GM15510 (cell line): ENCODE data around the gene BET1.

Experiments used
- POLR2A ChIP-seq: IDR thresholded peaks from 3 replicates; pipeline ENCODE4 v1.6.1; 2011; ENCODE audit warnings: borderline replicate concordance; ENCODE audit not compliant: insufficient read length; ENCODE audit errors: extremely low read depth

The BET1 gene

GRCh38 chr7:94004024-94004951 lies at the start of gene BET1:
Gene BET1 (minus strand): TSS chr7:94004355. CDS start chr7:94004216, 139 bp downstream.
- peak; percentile 69 for TF ChIP-seq POLR2A

- no peak for TF ChIP-seq POLR2A
Measured at GRCh38 chr7:94053532-94053931, 49.4 kb upstream of the BET1 start.

GRCh38 chr7:94052398-94053180 lies 48.4 kb upstream of the BET1 start:
- TF ChIP-seq POLR2A, result no peak

GRCh38 chr7:94050046-94050445 lies 45.9 kb upstream of the BET1 start:
- TF ChIP-seq POLR2A, result no peak

- TF ChIP-seq POLR2A, result no peak
Measured at GRCh38 chr7:94049615-94050014, 45.5 kb upstream of the BET1 start.

- TF ChIP-seq POLR2A, result no peak
Measured at GRCh38 chr7:94048755-94049154, 44.6 kb upstream of the BET1 start.

- TF ChIP-seq POLR2A, result no peak
Measured at GRCh38 chr7:94047956-94048355, 43.8 kb upstream of the BET1 start.

GRCh38 chr7:94045581-94045980 lies 41.4 kb upstream of the BET1 start:
- no peak for TF ChIP-seq POLR2A

- no peak for TF ChIP-seq POLR2A
Measured at GRCh38 chr7:94044806-94045205, 40.7 kb upstream of the BET1 start.

GRCh38 chr7:94043299-94043698 lies 39.1 kb upstream of the BET1 start:
- no peak for TF ChIP-seq POLR2A

- TF ChIP-seq POLR2A, result no peak
Measured at GRCh38 chr7:94042381-94042780, 38.2 kb upstream of the BET1 start.

- TF ChIP-seq POLR2A, result no peak
Measured at GRCh38 chr7:94041529-94041928, 37.4 kb upstream of the BET1 start.

- no peak for TF ChIP-seq POLR2A
Measured at GRCh38 chr7:94040254-94040653, 36.1 kb upstream of the BET1 start.

- TF ChIP-seq POLR2A, result no peak
Measured at GRCh38 chr7:94039368-94040035, 35.3 kb upstream of the BET1 start.

- TF ChIP-seq POLR2A, result no peak
Measured at GRCh38 chr7:94031865-94032264, 27.7 kb upstream of the BET1 start.
